Nephron progenitor cell (in vitro differentiated cells): ENCODE data around the gene WDR38.

Experiments
- DNase-seq: peaks from one replicate; pipeline ENCODE4 v3.0.0; 2021
- H3K27ac Mint-ChIP-seq: 2 replicates; pipeline ENCODE4 v1.8.0; 2021; ENCODE audit warnings: mild to moderate bottlenecking, moderate library complexity, mixed read lengths
- H3K27me3 Mint-ChIP-seq: 2 replicates; pipeline ENCODE4 v1.8.0; 2021; ENCODE audit warnings: mild to moderate bottlenecking, low read depth, mixed read lengths; ENCODE audit not compliant: poor library complexity
- H3K36me3 Mint-ChIP-seq: 2 replicates; pipeline ENCODE4 v1.8.0; 2021; ENCODE audit warnings: low read depth, mixed read lengths
- H3K4me1 Mint-ChIP-seq: 2 replicates; pipeline ENCODE4 v1.8.0; 2021; ENCODE audit warnings: mixed read lengths
- H3K4me3 Mint-ChIP-seq: 2 replicates; pipeline ENCODE4 v1.8.0; 2021; ENCODE audit warnings: mild to moderate bottlenecking, moderate library complexity, mixed read lengths
- H3K9me3 Mint-ChIP-seq: 2 replicates; pipeline ENCODE4 v1.8.0; 2021; ENCODE audit warnings: mild to moderate bottlenecking, moderate library complexity, mixed read lengths
- CTCF ChIP-seq: fragments of 200-600 bp; sonication (generic); IDR thresholded peaks from 2 replicates; pipeline ENCODE4 v1.5.0; 2021; ENCODE audit warnings: antibody characterized with exemption

Gene WDR38

GRCh38 chr9:124860582-124861341 lies 7.5 kb downstream of the WDR38 start:
- no peak for DNase-seq
- Mint-ChIP-seq H3K9me3 (no peaks in the 10 kb centered on the region), H3K4me1 (peaks cover 40% of the 10 kb centered on the region), H3K27me3 (peaks cover 6% of the 10 kb centered on the region), H3K4me3 (peak overlapping the region; percentile 92), H3K27ac (peak overlapping the region; percentile 99), H3K36me3 (peaks cover 36% of the 10 kb centered on the region)
- TF ChIP-seq CTCF = no peak

DNA sequence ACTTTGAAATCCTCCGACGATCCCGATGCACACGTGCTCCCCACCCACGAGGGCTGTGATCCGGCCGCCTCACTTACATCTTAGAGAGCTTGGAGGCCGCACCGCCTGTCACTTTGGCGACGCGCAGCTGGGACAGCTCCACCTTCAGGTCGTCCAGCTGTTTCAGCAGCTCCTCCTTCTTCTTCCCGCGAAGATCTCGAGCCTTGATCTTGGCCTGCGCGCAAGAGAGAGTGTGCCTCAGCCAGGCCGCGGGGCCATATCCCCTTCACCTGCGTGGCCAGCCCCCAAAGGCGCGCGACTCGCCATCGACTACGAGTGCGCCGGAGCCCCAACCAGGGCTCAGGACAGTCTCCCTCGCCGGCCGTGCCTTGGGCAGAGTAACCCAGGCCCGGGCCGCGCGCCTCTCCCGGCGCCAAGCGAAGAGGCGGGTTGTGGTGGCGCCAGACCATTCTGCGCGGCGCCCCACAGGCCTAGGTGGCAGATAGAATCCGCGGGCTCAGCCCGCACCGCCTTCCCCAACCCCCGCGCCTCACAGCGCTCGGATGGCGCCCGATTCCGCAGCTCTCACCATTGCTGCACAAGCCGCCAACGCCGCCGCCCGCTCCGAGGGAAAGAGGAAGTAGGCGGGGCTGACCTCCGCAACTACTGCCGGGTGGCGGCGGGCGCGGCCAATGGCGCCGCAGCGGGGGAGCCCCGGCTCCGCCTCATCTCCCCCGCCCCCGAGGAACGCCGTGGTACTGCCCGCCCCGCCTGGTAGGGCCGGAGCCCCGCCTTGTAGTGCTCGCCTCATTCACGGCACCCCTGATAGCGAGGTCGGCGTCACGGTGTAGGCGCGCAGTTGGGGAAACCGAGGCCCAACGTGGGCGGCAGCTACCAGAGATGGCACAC lies 8.3 kb downstream of the WDR38 start, which contains the start of the genes ARPC5L and RPL35:
TSS of gene ARPC5L (plus strand) at position 789 of the 888 bp plus-strand sequence. CDS start 7,161 bp downstream, outside the sequence.
TSS of gene RPL35 (minus strand) at position 616 of the 888 bp plus-strand sequence. CDS start at position 571, 45 bp downstream.
- peaks cover 36% of the 10 kb centered on the region for H3K36me3 Mint-ChIP-seq
- H3K4me1 Mint-ChIP-seq = peaks cover 41% of the 10 kb centered on the region
- H3K9me3 Mint-ChIP-seq = no peaks in the 10 kb centered on the region
- H3K4me3 Mint-ChIP-seq = peak within 1 kb of the TSS; percentile 92
- peak within 1 kb of the TSS; percentile 99 for H3K27ac Mint-ChIP-seq
- DNase-seq = peak; percentile 96
- no peak for TF ChIP-seq CTCF
- peaks cover 6% of the 10 kb centered on the region for H3K27me3 Mint-ChIP-seq

GRCh38 chr9:124863371-124863871 lies 10.2 kb downstream of the WDR38 start:
- DNase-seq = no peak
- no peak for TF ChIP-seq CTCF
- Mint-ChIP-seq H3K36me3 (peaks cover 27% of the 10 kb centered on the region), H3K4me1 (peaks cover 60% of the 10 kb centered on the region), H3K27ac (no peak overlapping the region), H3K4me3 (peak overlapping the region; percentile 69), H3K9me3 (no peaks in the 10 kb centered on the region), H3K27me3 (peaks cover 6% of the 10 kb centered on the region)

- peak overlapping the region; percentile 88 for H3K27ac Mint-ChIP-seq
- TF ChIP-seq CTCF = no peak
- DNase-seq = peak; percentile 89
- peaks cover 6% of the 10 kb centered on the region for H3K27me3 Mint-ChIP-seq
- no peaks in the 10 kb centered on the region for H3K9me3 Mint-ChIP-seq
- peaks cover 56% of the 10 kb centered on the region for H3K4me1 Mint-ChIP-seq
- peak overlapping the region; percentile 97 for H3K4me3 Mint-ChIP-seq
- H3K36me3 Mint-ChIP-seq = peaks cover 17% of the 10 kb centered on the region
Observed at GRCh38 chr9:124868511-124869465, 15.5 kb downstream of the WDR38 start.

GRCh38 chr9:124869466-124869985 lies 16.3 kb downstream of the WDR38 start:
- TF ChIP-seq CTCF = no peak
- H3K4me1 Mint-ChIP-seq = peaks cover 54% of the 10 kb centered on the region
- peaks cover 17% of the 10 kb centered on the region for H3K36me3 Mint-ChIP-seq
- H3K27me3 Mint-ChIP-seq = peaks cover 3% of the 10 kb centered on the region
- H3K4me3 Mint-ChIP-seq = peak overlapping the region; percentile 93
- peak; percentile 53 for DNase-seq
- no peaks in the 10 kb centered on the region for H3K9me3 Mint-ChIP-seq
- H3K27ac Mint-ChIP-seq = peak overlapping the region; percentile 79
